GM23248 (cell line): ENCODE measurements around the gene OLFML1. TPM values are rescaled to one million over a fixed set of nuclear protein-coding genes. Genes with fewer than 3 reads are reported as not detected.

ENCODE experiments used
- DNase-seq: peaks from one replicate; pipeline ENCODE4 v3.0.0-alpha.2; 2015
- H2AFZ ChIP-seq: fragments of 200-600 bp; sonication (generic); 2 replicates; pipeline ENCODE4 v1.6.1; 2016; ENCODE audit warnings: antibody characterized with exemption
- H3F3A ChIP-seq: fragments of 200-600 bp; sonication (generic); 2 replicates; pipeline ENCODE4 v1.6.1; 2016; ENCODE audit warnings: mild to moderate bottlenecking, antibody characterized with exemption, mixed run types; ENCODE audit not compliant: insufficient read depth
- H3K27ac ChIP-seq: fragments of 200-600 bp; sonication (generic); 2 replicates; pipeline ENCODE4 v1.5.1; 2016; ENCODE audit warnings: mild to moderate bottlenecking
- H3K27me3 ChIP-seq: fragments of 200-600 bp; sonication (generic); replicated peaks from 2 replicates; pipeline ENCODE4 v1.6.1; 2016; ENCODE audit warnings: mild to moderate bottlenecking; ENCODE audit not compliant: insufficient read depth
- H3K36me3 ChIP-seq: fragments of 200-600 bp; sonication (generic); 2 replicates; pipeline ENCODE4 v1.6.1; 2016; ENCODE audit warnings: low read depth, mild to moderate bottlenecking
- H3K4me1 ChIP-seq: fragments of 200-600 bp; sonication (generic); 2 replicates; pipeline ENCODE4 v1.6.1; 2016; ENCODE audit warnings: mild to moderate bottlenecking; ENCODE audit not compliant: insufficient read depth
- H3K4me2 ChIP-seq: fragments of 200-600 bp; sonication (generic); one replicate; pipeline ENCODE4 v1.6.1; 2016; ENCODE audit warnings: mild to moderate bottlenecking; ENCODE audit not compliant: unreplicated experiment
- H3K4me3 ChIP-seq: fragments of 200-600 bp; sonication (generic); 2 replicates; pipeline ENCODE4 v1.5.1; 2016; ENCODE audit warnings: mild to moderate bottlenecking
- H3K79me2 ChIP-seq: fragments of 200-600 bp; sonication (generic); 2 replicates; pipeline ENCODE4 v1.6.1; 2016; ENCODE audit warnings: mild to moderate bottlenecking; ENCODE audit not compliant: insufficient read depth
- H3K9ac ChIP-seq: fragments of 200-600 bp; sonication (generic); 2 replicates; pipeline ENCODE4 v1.6.1; 2016; ENCODE audit warnings: mild to moderate bottlenecking
- H3K9me2 ChIP-seq: fragments of 200-600 bp; sonication (generic); 2 replicates; pipeline ENCODE4 v1.6.1; 2016; ENCODE audit warnings: mixed run types, mild to moderate bottlenecking, moderate library complexity; ENCODE audit not compliant: insufficient read depth
- H3K9me3 ChIP-seq: fragments of 200-600 bp; sonication (generic); one replicate; pipeline ENCODE4 v1.6.1; 2017; ENCODE audit warnings: low read depth
- H4K20me1 ChIP-seq: fragments of 200-600 bp; sonication (generic); 2 replicates; pipeline ENCODE4 v1.6.0; 2016; ENCODE audit not compliant: insufficient read depth
- EZH2 ChIP-seq: fragments of 200-600 bp; sonication (generic); IDR thresholded peaks from 2 replicates; pipeline ENCODE4 v1.6.1; 2018; ENCODE audit warnings: antibody characterized with exemption, mild to moderate bottlenecking; ENCODE audit not compliant: insufficient read depth, poor library complexity, severe bottlenecking
- EZH2phosphoT487 ChIP-seq: fragments of 200-600 bp; sonication (generic); IDR thresholded peaks from 2 replicates; pipeline ENCODE4 v1.6.1; 2018; ENCODE audit warnings: antibody characterized with exemption, moderate library complexity, mild to moderate bottlenecking, low read depth; ENCODE audit not compliant: insufficient read depth
- WGBS, 2 experiments: methylation state at CpG; one replicate each; pipeline ENCODE4 v1.1.6; 2015 to 2017; ENCODE audit warnings: low lambda C conversion rate in 2 of 2, low coverage in 1 of 2; ENCODE audit errors: missing lambda C conversion rate in 2 of 2; 5-methylcytosine and 5-hydroxymethylcytosine counted together
- in situ Hi-C: fragments of 300-500 bp; cut with MboI; formaldehyde crosslinking; loops from 2 replicates; pipeline ENCODE4 v1.15.0; 2020
- polyA plus RNA-seq: library from polyadenylated mRNA; unstranded; fragments of >200 nt; fragmentation: Nextera tagmentation; extraction: Ambion mirVana; gene quantifications from 2 replicates; pipeline ENCODE4 v1.2.1, GENCODE V29; 2016
- total RNA-seq: library from RNA; depleted of rRNA; stranded (reverse); fragments of >200 nt; shearing (Covaris generic); gene quantifications from 2 replicates; pipeline ENCODE4 v1.2.3, GENCODE V29; 2014

Gene OLFML1
- total and polyA plus RNA-seq, 2 experiments from 2014 or later = 0.32 to 0.53 TPM

DNA sequence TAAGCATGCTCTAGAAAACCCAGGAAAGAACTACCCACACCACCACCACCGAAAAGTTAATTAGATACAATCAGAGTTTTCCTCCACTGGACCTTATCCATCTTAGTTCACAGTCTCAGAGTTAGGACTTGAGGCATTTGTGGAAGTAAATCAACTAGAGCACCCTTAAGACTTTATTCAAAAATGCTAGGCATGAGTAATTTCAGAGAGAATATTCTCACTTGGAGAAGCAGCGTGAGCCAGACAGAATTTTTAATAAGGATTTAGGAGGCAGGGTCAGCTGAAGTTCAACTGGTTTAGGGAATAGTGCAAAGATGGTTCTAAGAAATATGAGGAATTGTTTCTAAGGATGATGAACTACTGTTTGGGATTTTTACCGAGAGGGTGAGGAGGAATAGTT is 1.2 kb upstream of the OLFML1 start:
- no peak overlapping the region for H2AFZ ChIP-seq
- no peaks in the 10 kb centered on the region for H3K79me2 ChIP-seq
- TF ChIP-seq EZH2 (no peak), EZH2phosphoT487 (no peak)
- 70 to 71% methylated on average over 3 of the region's 3 CpGs for WGBS, 2 experiments
- H3K27me3 ChIP-seq = no peaks in the 10 kb centered on the region
- H3K4me1 ChIP-seq = peaks cover 21% of the 10 kb centered on the region
- in situ Hi-C loops = no loop called here
- H3K36me3 ChIP-seq = no peaks in the 10 kb centered on the region
- no peaks in the 10 kb centered on the region for H3K9me2 ChIP-seq
- no peaks in the 10 kb centered on the region for H4K20me1 ChIP-seq
- no peak overlapping the region for H3K4me2 ChIP-seq
- no peak overlapping the region for H3K9ac ChIP-seq
- no peak overlapping the region for H3K27ac ChIP-seq
- peaks cover 10% of the 10 kb centered on the region; the same call in 1 of the 2 replicates for H3F3A ChIP-seq
- no peak for DNase-seq
- H3K9me3 ChIP-seq = no peaks in the 10 kb centered on the region
- no peak overlapping the region for H3K4me3 ChIP-seq

DNA sequence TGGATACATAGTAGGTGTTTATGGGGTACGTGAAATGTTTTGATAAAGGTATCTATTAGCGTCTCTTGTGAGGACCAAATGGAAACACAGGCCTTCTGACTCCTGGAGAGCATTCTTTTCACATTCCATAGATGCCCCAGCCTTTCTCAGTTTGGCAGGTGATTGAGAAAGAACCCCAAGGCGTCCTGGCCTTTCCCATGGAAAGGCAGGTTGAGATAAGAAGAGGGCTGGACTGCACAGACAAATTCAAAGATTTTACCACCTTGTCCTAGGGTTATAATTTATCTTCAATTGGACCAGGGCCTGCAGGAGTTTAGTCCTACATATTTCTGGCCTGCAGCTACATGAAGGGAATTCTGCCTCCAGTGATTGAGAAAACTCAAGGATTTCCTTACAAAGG is 661 bp upstream of the OLFML1 start:
- TF ChIP-seq EZH2phosphoT487 (no peak), EZH2 (no peak)
- 68 to 73% methylated on average over 3 of the region's 3 CpGs for WGBS, 2 experiments
- H3K9me2 ChIP-seq = no peaks in the 10 kb centered on the region
- H3K4me3 ChIP-seq = no peak overlapping the region
- no peaks in the 10 kb centered on the region for H3K27me3 ChIP-seq
- peaks cover 10% of the 10 kb centered on the region; the same call in 1 of the 2 replicates for H3F3A ChIP-seq
- H2AFZ ChIP-seq = no peak overlapping the region
- H3K27ac ChIP-seq = no peak overlapping the region
- H4K20me1 ChIP-seq = no peaks in the 10 kb centered on the region
- H3K4me1 ChIP-seq = peaks cover 26% of the 10 kb centered on the region
- in situ Hi-C loops = no loop called here
- no peaks in the 10 kb centered on the region for H3K9me3 ChIP-seq
- no peak overlapping the region for H3K4me2 ChIP-seq
- no peaks in the 10 kb centered on the region for H3K36me3 ChIP-seq
- no peaks in the 10 kb centered on the region for H3K79me2 ChIP-seq
- no peak overlapping the region for H3K9ac ChIP-seq
- DNase-seq = no peak

DNA sequence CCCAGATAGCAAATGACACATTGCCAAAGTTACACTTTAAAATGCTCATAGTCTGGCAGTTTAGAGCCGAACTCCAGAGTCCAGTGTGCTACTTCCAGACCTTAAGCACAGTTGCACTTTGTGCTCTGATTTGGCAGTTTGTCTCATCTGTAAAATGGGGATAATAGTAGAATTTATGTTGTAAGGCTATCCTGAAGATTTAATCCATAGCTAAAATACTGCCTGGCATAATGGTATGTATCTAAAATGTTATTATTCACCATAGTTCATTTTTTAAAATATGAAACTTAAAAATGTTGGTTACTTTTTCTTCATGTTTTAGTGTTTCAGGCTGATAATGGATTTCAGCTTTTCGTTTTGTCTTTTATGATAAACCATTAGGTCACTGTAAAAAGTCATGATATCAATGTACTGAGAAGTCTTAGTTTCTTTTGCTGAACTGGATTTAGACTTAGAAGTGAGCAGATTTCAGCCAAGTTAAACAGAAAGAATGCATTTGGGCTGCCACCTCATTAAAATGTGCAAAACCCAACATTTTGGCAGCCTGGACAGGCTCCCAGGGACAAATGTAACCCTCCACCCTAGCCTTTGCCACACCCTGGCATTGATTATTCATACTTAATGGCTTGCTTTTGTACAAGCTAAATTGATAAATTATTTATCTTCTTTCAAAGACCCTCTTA is 933 bp downstream of the OLFML1 start:
- Histone ChIP-seq H3K4me3 (no peak overlapping the region), H3K9me3 (no peaks in the 10 kb centered on the region), H3F3A (peaks cover 18% of the 10 kb centered on the region; the same call in 1 of the 2 replicates), H3K79me2 (no peaks in the 10 kb centered on the region), H3K27ac (0 out of 2 replicates have a peak overlapping the region, but pooled peaks have one; percentile 0), H3K9ac (no peak overlapping the region), H3K36me3 (no peaks in the 10 kb centered on the region), H2AFZ (0 out of 2 replicates have a peak overlapping the region, but pooled peaks have one; percentile 45), H3K4me1 (peaks cover 36% of the 10 kb centered on the region), H3K4me2 (peak overlapping the region; percentile 12), H3K27me3 (no peaks in the 10 kb centered on the region), H4K20me1 (no peaks in the 10 kb centered on the region), H3K9me2 (no peaks in the 10 kb centered on the region)
- TF ChIP-seq EZH2phosphoT487 = no peak
- no peak for TF ChIP-seq EZH2
- WGBS, 2 experiments = 29 to 42% methylated on average over 2 of the region's 2 CpGs
- DNase-seq = peak; percentile 25
- in situ Hi-C loops = no loop called here

DNA sequence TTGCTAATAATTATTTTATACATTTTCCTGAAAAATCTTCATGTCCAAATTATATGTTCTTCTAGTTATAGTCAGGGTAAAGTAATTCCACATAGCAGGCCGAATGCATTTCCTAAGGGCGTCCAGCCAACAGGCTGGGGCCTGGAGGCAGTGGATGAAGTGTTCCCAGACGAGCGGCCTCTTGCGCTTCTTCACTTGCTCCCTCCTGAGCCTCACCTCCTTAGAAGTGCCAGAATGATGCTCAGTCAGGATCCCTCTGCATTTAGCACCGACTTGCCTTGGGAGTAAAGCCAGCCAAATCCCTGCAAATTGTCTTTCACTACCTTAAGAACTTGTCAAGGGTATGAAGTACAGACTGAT is 1.5 kb downstream of the OLFML1 start:
- no peaks in the 10 kb centered on the region for H3K79me2 ChIP-seq
- no peaks in the 10 kb centered on the region for H3K9me3 ChIP-seq
- no peaks in the 10 kb centered on the region for H4K20me1 ChIP-seq
- H2AFZ ChIP-seq = no peak overlapping the region
- no peak overlapping the region for H3K9ac ChIP-seq
- H3K36me3 ChIP-seq = no peaks in the 10 kb centered on the region
- H3K4me3 ChIP-seq = no peak overlapping the region
- peaks cover 36% of the 10 kb centered on the region for H3K4me1 ChIP-seq
- 0 out of 2 replicates have a peak overlapping the region, but pooled peaks have one; percentile 0 for H3K27ac ChIP-seq
- no peaks in the 10 kb centered on the region for H3K27me3 ChIP-seq
- peak; percentile 55 for DNase-seq
- 32 to 33% methylated on average over 6 of the region's 6 CpGs for WGBS, 2 experiments
- no peaks in the 10 kb centered on the region for H3K9me2 ChIP-seq
- peaks cover 18% of the 10 kb centered on the region; the same call in 1 of the 2 replicates for H3F3A ChIP-seq
- in situ Hi-C loops = no loop called here
- no peak overlapping the region for H3K4me2 ChIP-seq
- TF ChIP-seq EZH2 (no peak), EZH2phosphoT487 (no peak)
